ENCODE results near the gene CABCOCO1.

- TF ChIP-seq, protein P1, sequence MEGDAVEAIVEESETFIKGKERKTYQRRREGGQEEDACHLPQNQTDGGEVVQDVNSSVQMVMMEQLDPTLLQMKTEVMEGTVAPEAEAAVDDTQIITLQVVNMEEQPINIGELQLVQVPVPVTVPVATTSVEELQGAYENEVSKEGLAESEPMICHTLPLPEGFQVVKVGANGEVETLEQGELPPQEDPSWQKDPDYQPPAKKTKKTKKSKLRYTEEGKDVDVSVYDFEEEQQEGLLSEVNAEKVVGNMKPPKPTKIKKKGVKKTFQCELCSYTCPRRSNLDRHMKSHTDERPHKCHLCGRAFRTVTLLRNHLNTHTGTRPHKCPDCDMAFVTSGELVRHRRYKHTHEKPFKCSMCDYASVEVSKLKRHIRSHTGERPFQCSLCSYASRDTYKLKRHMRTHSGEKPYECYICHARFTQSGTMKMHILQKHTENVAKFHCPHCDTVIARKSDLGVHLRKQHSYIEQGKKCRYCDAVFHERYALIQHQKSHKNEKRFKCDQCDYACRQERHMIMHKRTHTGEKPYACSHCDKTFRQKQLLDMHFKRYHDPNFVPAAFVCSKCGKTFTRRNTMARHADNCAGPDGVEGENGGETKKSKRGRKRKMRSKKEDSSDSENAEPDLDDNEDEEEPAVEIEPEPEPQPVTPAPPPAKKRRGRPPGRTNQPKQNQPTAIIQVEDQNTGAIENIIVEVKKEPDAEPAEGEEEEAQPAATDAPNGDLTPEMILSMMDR (conservative IDR thresholded peaks at IDR 0.05) = no peak
- TF ChIP-seq ZFX (IDR thresholded peaks at IDR 0.05) = no peak
Measured at GRCh38 chr10:61749291-61749690, 86.6 kb downstream of the CABCOCO1 start.
